Lower leg skin (tissue), 3 donors: Measurements from ENCODE around the gene CACNG6.

Source experiments
- POLR2A ChIP-seq, 2 donors: fragments of 450-650 bp; IDR thresholded peaks; one replicate each; pipeline ENCODE4 v1.6.1; 2016 to 2017; ENCODE audit warnings: antibody characterized with exemption in 2 of 2, mild to moderate bottlenecking in 1 of 2, moderate library complexity in 1 of 2
- TF ChIP-seq, protein P1 (sequence below), 3 donors: fragments of 450-650 bp; IDR thresholded peaks; one replicate each; pipeline ENCODE4 v1.5.1; 2016; ENCODE audit warnings: antibody characterized with exemption in 3 of 3, mild to moderate bottlenecking in 3 of 3, moderate library complexity in 2 of 3

DNA sequence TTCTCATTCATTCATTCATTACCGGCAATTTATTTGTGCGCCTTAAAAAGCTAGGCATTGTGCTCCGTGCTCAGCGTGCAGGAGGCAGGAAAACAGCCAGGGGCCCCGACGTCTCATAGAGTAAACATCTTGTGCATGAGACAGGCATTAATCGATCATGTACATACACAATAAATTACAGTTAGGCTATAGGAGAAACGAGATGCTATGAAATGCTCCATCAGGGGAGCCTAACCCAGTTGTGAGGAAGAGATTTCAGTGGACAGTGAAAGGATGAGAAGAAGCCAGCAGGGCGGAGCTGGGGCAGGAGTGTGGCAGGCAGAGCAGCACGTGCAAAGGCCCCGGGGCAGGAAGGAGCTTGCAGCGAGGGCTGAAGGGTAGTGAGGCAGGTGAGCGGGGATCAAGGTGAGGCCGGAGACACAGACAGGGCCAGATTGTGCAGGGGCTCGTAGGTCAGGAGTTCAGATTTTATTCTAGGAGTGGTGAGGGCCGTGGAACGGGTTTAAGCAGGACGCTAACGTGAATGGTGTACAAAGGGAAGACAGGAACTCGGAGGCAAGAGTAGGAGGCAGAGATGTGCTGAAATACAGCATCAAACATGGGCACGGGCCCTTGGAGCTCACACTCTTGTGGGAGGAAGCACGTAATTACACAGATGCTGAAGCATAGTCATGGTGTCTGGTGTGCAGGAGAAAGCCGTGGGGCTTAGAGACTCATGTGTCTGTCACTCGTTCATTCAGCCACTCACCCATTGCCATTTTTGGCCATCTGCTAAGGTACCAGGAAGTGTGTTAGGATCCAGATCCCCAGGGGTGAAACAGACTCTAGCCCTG, 7.8 kb upstream of the CACNG6 start:
- TF ChIP-seq POLR2A (IDR thresholded peaks at IDR 0.05), result no peak
- TF ChIP-seq, protein P1, sequence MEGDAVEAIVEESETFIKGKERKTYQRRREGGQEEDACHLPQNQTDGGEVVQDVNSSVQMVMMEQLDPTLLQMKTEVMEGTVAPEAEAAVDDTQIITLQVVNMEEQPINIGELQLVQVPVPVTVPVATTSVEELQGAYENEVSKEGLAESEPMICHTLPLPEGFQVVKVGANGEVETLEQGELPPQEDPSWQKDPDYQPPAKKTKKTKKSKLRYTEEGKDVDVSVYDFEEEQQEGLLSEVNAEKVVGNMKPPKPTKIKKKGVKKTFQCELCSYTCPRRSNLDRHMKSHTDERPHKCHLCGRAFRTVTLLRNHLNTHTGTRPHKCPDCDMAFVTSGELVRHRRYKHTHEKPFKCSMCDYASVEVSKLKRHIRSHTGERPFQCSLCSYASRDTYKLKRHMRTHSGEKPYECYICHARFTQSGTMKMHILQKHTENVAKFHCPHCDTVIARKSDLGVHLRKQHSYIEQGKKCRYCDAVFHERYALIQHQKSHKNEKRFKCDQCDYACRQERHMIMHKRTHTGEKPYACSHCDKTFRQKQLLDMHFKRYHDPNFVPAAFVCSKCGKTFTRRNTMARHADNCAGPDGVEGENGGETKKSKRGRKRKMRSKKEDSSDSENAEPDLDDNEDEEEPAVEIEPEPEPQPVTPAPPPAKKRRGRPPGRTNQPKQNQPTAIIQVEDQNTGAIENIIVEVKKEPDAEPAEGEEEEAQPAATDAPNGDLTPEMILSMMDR (IDR thresholded peaks at IDR 0.05), result no peak
